IMR-90 (cell line): ENCODE results near the gene FYCO1. TPM values are rescaled to one million over a fixed set of nuclear protein-coding genes. Genes with fewer than 3 reads are reported as not detected.

Source experiments
- ATAC-seq: fragments of 200-7000 bp; cut with Tn5 transposase; 2 replicates; pipeline ENCODE4 v1.9.1; 2020; ENCODE audit warnings: low read depth, mild to moderate bottlenecking, moderate library complexity
- BruUV-seq: library from RNA; stranded (reverse); fragments of 400-500 nt; replicated peaks from 2 replicates; lab custom pipeline; 2021; lab: Mats Ljungman, UMichigan
- CTCF ChIA-PET: fragments of 300-600 bp; formaldehyde crosslinking; extraction: SDS; loops from one replicate; lab custom pipeline; 2021; ENCODE audit warnings: antibody characterized with exemption; lab: Yijun Ruan, JAX
- POLR2A ChIA-PET: fragments of 300-600 bp; sonication (Branson Sonifier 250); formaldehyde crosslinking; loops from one replicate; lab custom pipeline; 2022; ENCODE audit warnings: antibody characterized with exemption; ENCODE audit not compliant: unreplicated experiment; lab: Charles Lee
- DNase-seq: peaks from one replicate; pipeline ENCODE4 v3.0.0; 2013
- H2AFZ ChIP-seq: replicated peaks from 2 replicates; pipeline ENCODE3; 2013; ENCODE audit warnings: low read length, mild to moderate bottlenecking; ENCODE audit not compliant: poor library complexity
- H2AK5ac ChIP-seq: 2 replicates; pipeline ENCODE4 v1.6.1; 2013; ENCODE audit warnings: low read depth, low read length, inconsistent platforms
- H2AK9ac ChIP-seq: replicated peaks from 2 replicates; pipeline ENCODE3; 2013; ENCODE audit warnings: mild to moderate bottlenecking, low read depth, low read length, moderate library complexity; ENCODE audit not compliant: poor library complexity
- H2BK120ac ChIP-seq: 2 replicates; pipeline ENCODE4 v1.6.1; 2013; ENCODE audit warnings: low read depth, low read length, inconsistent platforms
- H2BK15ac ChIP-seq: 3 replicates; pipeline ENCODE4 v1.6.1; 2013; ENCODE audit warnings: low read depth, low read length, inconsistent platforms
- H2BK20ac ChIP-seq: 2 replicates; pipeline ENCODE4 v1.6.1; 2013; ENCODE audit warnings: low read depth, mild to moderate bottlenecking, inconsistent platforms, low read length, moderate library complexity
- H2BK5ac ChIP-seq: 2 replicates; pipeline ENCODE4 v1.6.1; 2013; ENCODE audit warnings: mild to moderate bottlenecking, low read depth, low read length, inconsistent platforms; ENCODE audit not compliant: poor library complexity, severe bottlenecking
- H3K14ac ChIP-seq: replicated peaks from 2 replicates; pipeline ENCODE4 v1.6.1; 2013; ENCODE audit warnings: low read depth, low read length, inconsistent platforms
- H3K18ac ChIP-seq: 2 replicates; pipeline ENCODE4 v1.6.1; 2013; ENCODE audit warnings: low read depth, low read length, control low read depth
- H3K23ac ChIP-seq: 2 replicates; pipeline ENCODE4 v1.6.1; 2013; ENCODE audit warnings: low read depth, low read length, inconsistent platforms
- H3K27ac ChIP-seq: 2 replicates; pipeline ENCODE4 v1.5.1; 2013; ENCODE audit warnings: mild to moderate bottlenecking, control low read depth, low read length; ENCODE audit not compliant: insufficient read depth
- H3K27me3 ChIP-seq: 2 replicates; pipeline ENCODE4 v1.6.1; 2013; ENCODE audit warnings: low read length; ENCODE audit not compliant: control insufficient read depth, insufficient read depth
- H3K36me3 ChIP-seq: 2 replicates; pipeline ENCODE4 v1.6.1; 2013; ENCODE audit warnings: low read length, mixed read lengths; ENCODE audit not compliant: control insufficient read depth, insufficient read depth
- H3K4ac ChIP-seq: 2 replicates; pipeline ENCODE4 v1.6.1; 2013; ENCODE audit warnings: low read depth, low read length, inconsistent platforms
- H3K4me1 ChIP-seq: 2 replicates; pipeline ENCODE4 v1.6.1; 2013; ENCODE audit warnings: low read length, mixed read lengths; ENCODE audit not compliant: control insufficient read depth, insufficient read depth
- H3K4me2 ChIP-seq: 2 replicates; pipeline ENCODE4 v1.6.1; 2013; ENCODE audit warnings: low read depth, mild to moderate bottlenecking, control low read depth, low read length, moderate library complexity
- H3K4me3 ChIP-seq: 2 replicates; pipeline ENCODE4 v1.5.1; 2013; ENCODE audit warnings: low read depth, mild to moderate bottlenecking, control low read depth, low read length, moderate library complexity; ENCODE audit not compliant: insufficient read depth
- H3K56ac ChIP-seq: 2 replicates; pipeline ENCODE4 v1.6.1; 2013; ENCODE audit warnings: low read length, inconsistent platforms; ENCODE audit not compliant: insufficient read depth; ENCODE audit errors: extremely low read depth
- H3K79me1 ChIP-seq, 2 experiments: 2 replicates each; pipeline ENCODE4 v1.6.1; 2013; ENCODE audit warnings: low read length in 2 of 2, inconsistent platforms in 1 of 2, low read depth in 1 of 2
- H3K9ac ChIP-seq: 2 replicates; pipeline ENCODE4 v1.6.1; 2013; ENCODE audit warnings: low read depth, low read length, control low read depth
- H3K9me1 ChIP-seq: 2 replicates; pipeline ENCODE4 v1.6.1; 2013; ENCODE audit warnings: low read length, inconsistent platforms; ENCODE audit not compliant: insufficient read depth
- H3K9me3 ChIP-seq: 2 replicates; pipeline ENCODE4 v1.6.1; 2013; ENCODE audit warnings: low read length; ENCODE audit not compliant: control insufficient read depth, insufficient read depth
- H4K20me1 ChIP-seq: 2 replicates; pipeline ENCODE4 v1.6.1; 2013; ENCODE audit warnings: low read length, inconsistent platforms; ENCODE audit not compliant: insufficient read depth
- H4K5ac ChIP-seq: 2 replicates; pipeline ENCODE4 v1.6.1; 2013; ENCODE audit warnings: mild to moderate bottlenecking, low read depth, low read length, control low read depth
- H4K8ac ChIP-seq, 2 experiments: 2 replicates each; pipeline ENCODE4 v1.6.1; 2013; ENCODE audit warnings: low read depth in 2 of 2, low read length in 2 of 2, control low read depth in 1 of 2, inconsistent platforms in 1 of 2
- H4K91ac ChIP-seq: 2 replicates; pipeline ENCODE4 v1.6.1; 2013; ENCODE audit warnings: low read depth, low read length, inconsistent platforms; ENCODE audit not compliant: insufficient read depth
- BHLHE40 ChIP-seq: fragments of 150-350 bp; IDR thresholded peaks from 2 replicates; pipeline ENCODE4 v1.6.1; 2016; ENCODE audit warnings: mild to moderate bottlenecking, low read depth, low read length
- CEBPB ChIP-seq: IDR thresholded peaks from 2 replicates; pipeline ENCODE4 v1.6.1; 2012; ENCODE audit warnings: low read depth, low read length, improper control_type of control experiment
- CHD1 ChIP-seq: IDR thresholded peaks from 2 replicates; pipeline ENCODE4 v1.6.1; 2012; ENCODE audit warnings: low read depth, low read length, improper control_type of control experiment
- CTCF ChIP-seq: conservative IDR thresholded peaks from 2 replicates; pipeline ENCODE4 v1.5.1; 2012; ENCODE audit warnings: mild to moderate bottlenecking, low read depth, low read length, improper control_type of control experiment
- ELK1 ChIP-seq: fragments of 150-350 bp; IDR thresholded peaks from 2 replicates; pipeline ENCODE4 v1.6.1; 2016; ENCODE audit warnings: low read depth, mild to moderate bottlenecking, low read length, moderate library complexity, borderline replicate concordance
- MAFK ChIP-seq: IDR thresholded peaks from 2 replicates; pipeline ENCODE4 v1.6.1; 2012; ENCODE audit warnings: low read depth, low read length, improper control_type of control experiment
- MAZ ChIP-seq: IDR thresholded peaks from 2 replicates; pipeline ENCODE4 v1.6.1; 2012; ENCODE audit warnings: low read depth, mild to moderate bottlenecking, low read length, improper control_type of control experiment, moderate library complexity, borderline replicate concordance
- MXI1 ChIP-seq: IDR thresholded peaks from 2 replicates; pipeline ENCODE4 v1.6.1; 2012; ENCODE audit warnings: low read depth, mild to moderate bottlenecking, low read length, moderate library complexity, borderline replicate concordance
- NFE2L2 ChIP-seq: fragments of 150-350 bp; IDR thresholded peaks from 2 replicates; pipeline ENCODE4 v1.6.1; 2016; ENCODE audit warnings: low read depth, mild to moderate bottlenecking, low read length
- POLR2A ChIP-seq: IDR thresholded peaks from 2 replicates; pipeline ENCODE4 v1.6.1; 2012; ENCODE audit warnings: mild to moderate bottlenecking, low read depth, low read length
- RAD21 ChIP-seq: IDR thresholded peaks from 2 replicates; pipeline ENCODE4 v1.6.1; 2012; ENCODE audit warnings: low read length, improper control_type of control experiment
- RCOR1 ChIP-seq: IDR thresholded peaks from 2 replicates; pipeline ENCODE4 v1.6.1; 2012; ENCODE audit warnings: mild to moderate bottlenecking, low read length, improper control_type of control experiment; ENCODE audit not compliant: insufficient replicate concordance
- RFX5 ChIP-seq: IDR thresholded peaks from 2 replicates; pipeline ENCODE4 v1.8.0; 2012; ENCODE audit warnings: low read depth, mild to moderate bottlenecking, low read length, moderate library complexity
- SMC3 ChIP-seq: fragments of 150-350 bp; IDR thresholded peaks from 2 replicates; pipeline ENCODE4 v1.6.1; 2016; ENCODE audit warnings: low read depth, mild to moderate bottlenecking, antibody characterized with exemption, low read length, moderate library complexity
- USF2 ChIP-seq: fragments of 150-350 bp; IDR thresholded peaks from 2 replicates; pipeline ENCODE4 v1.6.1; 2017; ENCODE audit warnings: mild to moderate bottlenecking, antibody characterized with exemption, low read length, low read depth
- WGBS, 2 experiments: methylation state at CpG; one replicate each; pipeline versions ENCODE4 v1.1.5 to v1.1.7; 2013; ENCODE audit warnings: missing lambda C conversion rate in 2 of 2; ENCODE audit not compliant: insufficient read length in 1 of 2; ENCODE audit errors: extremely low coverage in 2 of 2; 5-methylcytosine and 5-hydroxymethylcytosine counted together
- dilution Hi-C: fragments of 300-500 bp; cut with HindIII; formaldehyde crosslinking; loops from one replicate; pipeline ENCODE4 v1.14.3; 2018; ENCODE audit warnings: low sequenced_read_pairs; ENCODE audit not compliant: unreplicated experiment
- in situ Hi-C: fragments of 300-500 bp; cut with MboI; formaldehyde crosslinking; loops from 3 replicates; pipeline ENCODE4 v1.14.3; 2019; ENCODE audit warnings: low sequenced_read_pairs, inconsistent platforms, mixed read lengths
- intact Hi-C: fragments of 100-400 bp; cut with micrococcal nuclease; formaldehyde crosslinking; loops from 2 replicates; pipeline ENCODE4 v1.10.0; 2022
- polyA plus RNA-seq, 3 experiments: library from polyadenylated mRNA; depleted of rRNA; stranded (reverse); fragments of >200 nt; gene quantifications; 2 replicates each; pipeline ENCODE4 v1.2.3, GENCODE V29; 2012; ENCODE audit warnings: low replicate concordance in 1 of 3
- total RNA-seq: library from RNA; depleted of rRNA; stranded (reverse); fragments of >200 nt; gene quantifications from 2 replicates; pipeline ENCODE4 v1.2.3, GENCODE V29; 2012

The FYCO1 gene
- total and polyA plus RNA-seq, 2 of the 4 experiments (the other 2 are of a cell fraction) = 13.7 to 20.1 TPM

GRCh38 chr3:45983770-45984169 lies 11.9 kb downstream of the FYCO1 start:
- ChIA-PET CTCF (no interaction called here), POLR2A (no interaction called here)
- no peak for TF ChIP-seq POLR2A
- TF ChIP-seq MAFK = no peak
- TF ChIP-seq RCOR1 = no peak
- TF ChIP-seq RAD21 = no peak
- no peak for TF ChIP-seq CEBPB
- no peak for TF ChIP-seq NFE2L2
- TF ChIP-seq ELK1 = no peak
- no peak for TF ChIP-seq RFX5
- TF ChIP-seq MXI1 = no peak
- TF ChIP-seq USF2 = no peak
- no peak for TF ChIP-seq CHD1
- no peak for TF ChIP-seq MAZ
- no peak for TF ChIP-seq CTCF
- TF ChIP-seq BHLHE40 = no peak
- no peak for TF ChIP-seq SMC3
- Histone ChIP-seq H3K27me3 (no peaks in the 10 kb centered on the region), H4K91ac (no peak overlapping the region), H2AFZ (no peak overlapping the region), H3K79me1 (peaks cover 25 to 54% of the 10 kb centered on the region in 2 experiments), H3K9me1 (peaks cover 48% of the 10 kb centered on the region), H3K9ac (no peak overlapping the region), H2BK5ac (no peak overlapping the region), H3K23ac (no peak overlapping the region), H3K27ac (peak overlapping the region; percentile 74; the same call in 1 of the 2 replicates), H3K4me1 (peaks cover 43% of the 10 kb centered on the region), H3K9me3 (no peaks in the 10 kb centered on the region), H2BK15ac (no peak overlapping the region), H3K4me3 (no peak overlapping the region), H3K4ac (no peak overlapping the region), H2BK120ac (no peak overlapping the region), H3K18ac (no peak overlapping the region; the same call in 1 of the 2 replicates), H3K36me3 (peaks cover 15% of the 10 kb centered on the region), H4K20me1 (peaks cover 11% of the 10 kb centered on the region), H4K5ac (no peak overlapping the region), H4K8ac (no peak overlapping the region), H3K56ac (no peak overlapping the region), H2AK9ac (no peak overlapping the region), H2AK5ac (no peak overlapping the region), H3K14ac (no peak overlapping the region), H2BK20ac (no peak overlapping the region), H3K4me2 (no peak overlapping the region; the same call in 1 of the 2 replicates)
- DNase-seq (no peak), ATAC-seq (no peak)
- dilution Hi-C loops = no loop called here
- no TSS peak for BruUV-seq
- in situ Hi-C loops = no loop called here
- WGBS, 2 experiments = 93% methylated on average over 3 of the region's 3 CpGs; no CpG with 5 or more reads in 1 of the 2 experiments
- intact Hi-C loops = no loop called here
